Activated naive CD8-positive, alpha-beta T cell (primary cell): ENCODE measurements around the gene RAVER2.
"Not testable (repeated sequence)": the region's sequence is repeated elsewhere in the genome, so short reads cannot be mapped to it uniquely, and the experiment has no call there.

Source experiments
- H3K27ac Mint-ChIP-seq: one replicate; pipeline ENCODE4 v1.8.0; 2021; ENCODE audit warnings: mixed read lengths
- H3K27me3 Mint-ChIP-seq: one replicate; pipeline ENCODE4 v1.8.0; 2021; ENCODE audit warnings: mixed read lengths
- H3K36me3 Mint-ChIP-seq: one replicate; pipeline ENCODE4 v1.8.0; 2021; ENCODE audit warnings: mixed read lengths
- H3K4me1 Mint-ChIP-seq: one replicate; pipeline ENCODE4 v1.8.0; 2021; ENCODE audit warnings: low read depth, mixed read lengths
- H3K4me3 Mint-ChIP-seq: one replicate; pipeline ENCODE4 v1.8.0; 2021; ENCODE audit warnings: mild to moderate bottlenecking, mixed read lengths
- H3K9me3 Mint-ChIP-seq: one replicate; pipeline ENCODE4 v1.8.0; 2021; ENCODE audit warnings: low read depth, mixed read lengths

The RAVER2 gene, protein sequence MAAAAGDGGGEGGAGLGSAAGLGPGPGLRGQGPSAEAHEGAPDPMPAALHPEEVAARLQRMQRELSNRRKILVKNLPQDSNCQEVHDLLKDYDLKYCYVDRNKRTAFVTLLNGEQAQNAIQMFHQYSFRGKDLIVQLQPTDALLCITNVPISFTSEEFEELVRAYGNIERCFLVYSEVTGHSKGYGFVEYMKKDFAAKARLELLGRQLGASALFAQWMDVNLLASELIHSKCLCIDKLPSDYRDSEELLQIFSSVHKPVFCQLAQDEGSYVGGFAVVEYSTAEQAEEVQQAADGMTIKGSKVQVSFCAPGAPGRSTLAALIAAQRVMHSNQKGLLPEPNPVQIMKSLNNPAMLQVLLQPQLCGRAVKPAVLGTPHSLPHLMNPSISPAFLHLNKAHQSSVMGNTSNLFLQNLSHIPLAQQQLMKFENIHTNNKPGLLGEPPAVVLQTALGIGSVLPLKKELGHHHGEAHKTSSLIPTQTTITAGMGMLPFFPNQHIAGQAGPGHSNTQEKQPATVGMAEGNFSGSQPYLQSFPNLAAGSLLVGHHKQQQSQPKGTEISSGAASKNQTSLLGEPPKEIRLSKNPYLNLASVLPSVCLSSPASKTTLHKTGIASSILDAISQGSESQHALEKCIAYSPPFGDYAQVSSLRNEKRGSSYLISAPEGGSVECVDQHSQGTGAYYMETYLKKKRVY

DNA sequence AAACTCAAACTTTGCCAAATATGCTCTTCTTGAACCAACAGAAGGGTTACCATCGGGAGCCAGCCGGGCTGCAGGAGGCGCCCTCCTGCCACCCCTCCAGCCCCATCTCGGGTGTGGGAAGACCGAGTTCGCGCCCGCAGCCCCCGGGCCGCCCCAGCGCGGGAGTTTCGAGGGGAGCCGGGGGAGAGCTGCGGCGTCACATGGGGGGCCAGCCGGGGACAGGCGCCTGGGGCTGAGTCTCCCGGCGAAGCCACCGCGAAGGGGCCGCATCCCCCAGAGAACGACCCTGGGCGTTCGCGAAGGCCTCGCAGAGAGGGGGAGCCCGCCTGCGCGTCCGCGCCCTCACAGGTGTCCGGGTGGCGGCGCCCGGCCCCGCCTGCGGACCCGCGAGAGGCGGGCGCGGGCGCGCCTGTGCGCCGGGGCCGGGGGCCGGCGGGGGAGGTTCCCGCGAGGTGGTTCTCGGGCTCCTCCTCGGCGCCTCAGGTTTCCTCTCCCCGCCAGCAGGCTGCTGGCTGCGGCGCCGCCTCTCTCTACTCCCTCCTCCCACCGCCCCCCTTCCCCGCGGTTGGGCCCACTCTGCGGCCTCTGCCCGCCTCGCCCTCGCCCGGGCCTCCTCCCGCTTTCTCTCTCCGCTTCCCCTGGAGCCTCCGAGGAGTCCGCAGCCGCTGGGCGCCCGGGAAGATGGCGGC lies at the start of gene RAVER2:
Gene RAVER2, plus strand, starts transcription at position 584 of the 689 bp plus-strand sequence. Its CDS starts 98 bp downstream, at position 682.
- H3K36me3 Mint-ChIP-seq = no peaks in the 10 kb centered on the region
- peaks cover 1% of the 10 kb centered on the region for H3K27me3 Mint-ChIP-seq
- peak within 1 kb of the TSS; percentile 55 for H3K27ac Mint-ChIP-seq
- peak within 1 kb of the TSS; percentile 89 for H3K4me3 Mint-ChIP-seq
- no peaks in the 10 kb centered on the region for H3K9me3 Mint-ChIP-seq
- peaks cover 17% of the 10 kb centered on the region for H3K4me1 Mint-ChIP-seq

GRCh38 chr1:64696879-64697278 lies 48.0 kb upstream of the RAVER2 start:
- Mint-ChIP-seq H3K27me3 (peaks cover 2% of the 10 kb centered on the region), H3K9me3 (no peaks in the 10 kb centered on the region), H3K4me1 (no peaks in the 10 kb centered on the region), H3K4me3 (no peak overlapping the region), H3K36me3 (no peaks in the 10 kb centered on the region), H3K27ac (no peak overlapping the region)

GRCh38 chr1:64699327-64699726 lies 45.5 kb upstream of the RAVER2 start:
- Mint-ChIP-seq H3K27me3 (peaks cover 2% of the 10 kb centered on the region), H3K4me1 (no peaks in the 10 kb centered on the region), H3K9me3 (peaks cover 4% of the 10 kb centered on the region), H3K27ac (no peak overlapping the region), H3K36me3 (no peaks in the 10 kb centered on the region), H3K4me3 (no peak overlapping the region)

GRCh38 chr1:64701071-64701470 lies 43.8 kb upstream of the RAVER2 start:
- H3K27me3 Mint-ChIP-seq = peaks cover 2% of the 10 kb centered on the region
- H3K4me1 Mint-ChIP-seq = no peaks in the 10 kb centered on the region
- no peak overlapping the region for H3K4me3 Mint-ChIP-seq
- no peak overlapping the region for H3K27ac Mint-ChIP-seq
- H3K36me3 Mint-ChIP-seq = no peaks in the 10 kb centered on the region
- peaks cover 4% of the 10 kb centered on the region for H3K9me3 Mint-ChIP-seq

DNA sequence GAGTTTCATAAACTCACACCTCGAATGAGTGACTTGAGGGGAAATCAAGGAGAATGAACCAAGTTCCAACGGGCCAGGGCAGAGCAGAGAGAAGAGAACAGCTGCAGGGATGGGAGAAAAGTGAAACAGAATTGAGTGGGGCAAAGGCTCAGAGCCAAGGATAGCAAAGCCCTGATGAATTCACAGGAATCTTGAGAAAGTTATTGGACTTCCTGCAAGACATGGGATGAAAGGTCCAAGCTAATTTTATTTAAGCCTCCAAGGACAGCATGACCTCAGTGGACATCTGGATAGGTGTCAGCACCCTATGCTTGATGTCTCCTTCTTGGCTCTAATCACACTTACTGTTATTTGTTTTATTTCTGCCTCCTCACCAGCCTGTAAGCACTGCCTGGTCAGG lies 43.0 kb upstream of the RAVER2 start:
- Mint-ChIP-seq H3K27me3 (peaks cover 2% of the 10 kb centered on the region), H3K9me3 (peaks cover 4% of the 10 kb centered on the region), H3K27ac (no peak overlapping the region), H3K4me1 (no peaks in the 10 kb centered on the region), H3K4me3 (no peak overlapping the region), H3K36me3 (no peaks in the 10 kb centered on the region)

GRCh38 chr1:64702670-64703069 lies 42.2 kb upstream of the RAVER2 start:
- H3K27me3 Mint-ChIP-seq, H3K4me1 Mint-ChIP-seq, H3K27ac Mint-ChIP-seq, H3K9me3 Mint-ChIP-seq, H3K4me3 Mint-ChIP-seq, H3K36me3 Mint-ChIP-seq: not testable (repeated sequence)

DNA sequence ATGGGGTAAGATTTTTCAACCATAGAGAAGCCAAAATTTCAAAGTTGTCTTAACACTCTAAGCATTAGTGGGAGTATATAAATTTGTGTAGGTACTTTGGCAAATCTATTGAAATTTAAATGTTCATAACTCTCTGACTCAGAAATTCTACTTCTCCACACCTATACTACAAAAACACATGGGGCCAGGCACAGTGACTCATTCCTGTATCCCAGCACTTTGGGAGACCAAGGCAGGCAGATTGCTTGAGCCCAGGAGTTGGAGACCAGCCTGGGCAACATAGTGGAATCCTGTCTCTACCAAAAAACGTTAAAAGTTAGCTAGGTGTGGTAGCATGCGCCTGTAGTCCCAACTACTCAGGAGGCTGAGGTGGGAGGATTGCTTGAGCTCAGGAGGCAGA lies 41.3 kb upstream of the RAVER2 start:
- H3K4me3 Mint-ChIP-seq = no peak overlapping the region
- H3K9me3 Mint-ChIP-seq = peaks cover 4% of the 10 kb centered on the region
- H3K27me3 Mint-ChIP-seq = peaks cover 2% of the 10 kb centered on the region
- H3K27ac Mint-ChIP-seq = no peak overlapping the region
- H3K4me1 Mint-ChIP-seq = no peaks in the 10 kb centered on the region
- no peaks in the 10 kb centered on the region for H3K36me3 Mint-ChIP-seq

- Mint-ChIP-seq H3K27me3 (peaks cover 2% of the 10 kb centered on the region), H3K9me3 (peaks cover 4% of the 10 kb centered on the region), H3K4me3 (no peak overlapping the region), H3K27ac (no peak overlapping the region), H3K36me3 (no peaks in the 10 kb centered on the region), H3K4me1 (no peaks in the 10 kb centered on the region)
These were observed 39.3 kb upstream of the RAVER2 start for GRCh38 chr1:64705591-64705990.

DNA sequence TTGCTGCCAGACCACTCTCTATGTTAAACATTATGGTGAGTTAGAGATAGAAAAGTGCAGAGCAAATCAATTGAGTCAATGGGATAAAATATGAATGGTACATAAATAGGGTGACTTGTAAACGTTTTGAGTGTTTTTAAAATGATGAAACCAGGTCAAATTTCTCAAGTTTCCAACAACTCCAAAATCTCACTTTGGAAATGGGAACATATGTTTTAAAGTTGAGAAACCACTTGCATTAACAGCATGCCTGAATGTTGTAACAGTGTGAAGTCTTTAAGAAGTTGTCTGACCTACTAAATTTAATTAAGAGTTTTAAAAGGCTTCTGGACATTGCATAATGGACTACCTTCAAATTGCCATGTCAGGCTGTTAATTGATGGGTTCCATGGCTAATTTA lies 33.6 kb upstream of the RAVER2 start:
- H3K4me1 Mint-ChIP-seq = no peaks in the 10 kb centered on the region
- H3K27me3 Mint-ChIP-seq = no peaks in the 10 kb centered on the region
- H3K4me3 Mint-ChIP-seq = no peak overlapping the region
- no peak overlapping the region for H3K27ac Mint-ChIP-seq
- H3K36me3 Mint-ChIP-seq = no peaks in the 10 kb centered on the region
- no peaks in the 10 kb centered on the region for H3K9me3 Mint-ChIP-seq

- Mint-ChIP-seq H3K27ac (no peak overlapping the region), H3K9me3 (no peaks in the 10 kb centered on the region), H3K27me3 (no peaks in the 10 kb centered on the region)
These were observed 32.8 kb upstream of the RAVER2 start for GRCh38 chr1:64712049-64712448.

DNA sequence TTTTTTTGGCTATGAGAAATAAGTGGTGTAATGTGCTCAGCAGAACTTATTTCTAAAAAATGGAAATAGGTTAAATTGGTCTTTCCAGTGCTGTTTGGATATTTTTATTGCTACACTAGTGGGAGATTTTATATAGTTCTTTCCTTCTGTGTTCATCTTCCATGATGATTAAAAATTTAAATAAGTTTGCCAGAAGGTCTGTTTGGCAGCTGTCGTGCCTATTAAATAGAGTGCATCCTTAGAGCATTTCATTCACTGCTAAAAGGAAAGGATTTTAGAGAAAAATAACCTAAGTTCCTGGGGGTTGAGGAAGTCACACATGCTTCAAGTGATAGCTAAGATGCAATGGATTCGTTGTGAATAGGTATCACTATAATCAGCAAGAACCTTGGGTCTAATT lies 29.7 kb upstream of the RAVER2 start:
- H3K27ac Mint-ChIP-seq = no peak overlapping the region

More at GRCh38 chr1:64712049-64712448, 32.8 kb upstream of the RAVER2 start:
- H3K4me3 Mint-ChIP-seq = no peak overlapping the region
- H3K4me1 Mint-ChIP-seq = no peaks in the 10 kb centered on the region
- no peaks in the 10 kb centered on the region for H3K36me3 Mint-ChIP-seq

GRCh38 chr1:64721135-64721534 lies 23.7 kb upstream of the RAVER2 start:
- Mint-ChIP-seq H3K4me1 (no peaks in the 10 kb centered on the region), H3K27me3 (peaks cover 21% of the 10 kb centered on the region)

More for the DNA sequence above, 29.7 kb upstream of the RAVER2 start:
- peaks cover 2% of the 10 kb centered on the region for H3K27me3 Mint-ChIP-seq
- no peaks in the 10 kb centered on the region for H3K4me1 Mint-ChIP-seq
- peaks cover 6% of the 10 kb centered on the region for H3K9me3 Mint-ChIP-seq
- no peaks in the 10 kb centered on the region for H3K36me3 Mint-ChIP-seq
- H3K4me3 Mint-ChIP-seq = no peak overlapping the region

DNA sequence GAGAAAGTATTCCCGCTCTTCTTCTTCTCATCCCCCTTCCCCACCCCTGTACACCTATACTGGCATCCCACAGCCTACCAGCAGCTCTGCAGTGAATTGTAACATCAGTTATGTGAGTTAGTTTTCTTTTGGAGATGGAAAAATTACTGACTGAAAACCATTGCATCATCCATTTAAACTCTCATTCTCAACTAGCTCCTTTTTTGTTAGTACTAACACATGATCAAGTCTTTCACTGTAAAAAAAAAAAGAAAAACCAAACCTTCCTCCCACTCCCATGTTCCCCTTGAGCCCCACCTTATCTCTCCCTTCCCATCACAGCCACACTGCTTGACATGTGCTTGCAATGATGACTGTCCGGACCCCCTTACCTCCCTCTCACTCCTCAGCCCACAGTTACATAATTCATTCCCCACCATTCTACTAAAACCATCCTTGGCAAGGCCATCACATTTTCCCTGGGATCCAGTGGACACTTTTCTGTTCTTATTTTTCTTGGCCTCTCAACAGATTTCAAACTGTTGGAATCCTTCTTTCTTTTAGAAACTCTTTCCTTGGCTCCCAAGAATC lies 23.2 kb upstream of the RAVER2 start:
- Mint-ChIP-seq H3K27me3 (peaks cover 21% of the 10 kb centered on the region), H3K27ac (no peak overlapping the region), H3K36me3 (no peaks in the 10 kb centered on the region), H3K9me3 (peaks cover 6% of the 10 kb centered on the region), H3K4me3 (no peak overlapping the region), H3K4me1 (no peaks in the 10 kb centered on the region)

More at GRCh38 chr1:64721135-64721534, 23.7 kb upstream of the RAVER2 start:
- peaks cover 6% of the 10 kb centered on the region for H3K9me3 Mint-ChIP-seq
- H3K36me3 Mint-ChIP-seq = no peaks in the 10 kb centered on the region
- H3K4me3 Mint-ChIP-seq = no peak overlapping the region
- H3K27ac Mint-ChIP-seq = no peak overlapping the region

- Mint-ChIP-seq H3K36me3 (no peaks in the 10 kb centered on the region), H3K27me3 (peaks cover 5% of the 10 kb centered on the region), H3K4me3 (no peak overlapping the region), H3K9me3 (no peaks in the 10 kb centered on the region), H3K4me1 (no peaks in the 10 kb centered on the region), H3K27ac (no peak overlapping the region)
These were observed 17.0 kb upstream of the RAVER2 start for GRCh38 chr1:64727861-64728260.
